Measurements from ENCODE around the gene ASTN2. TPM values are rescaled to one million over a fixed set of nuclear protein-coding genes. Genes with fewer than 3 reads are reported as not detected.

Gene ASTN2
- total and polyA plus RNA-seq, 9 of the 15 experiments (the other 6 are each of a cell fraction or from before 2014, with no cell fraction given): 0.56 to 3.5 (median 1.9) TPM

DNA sequence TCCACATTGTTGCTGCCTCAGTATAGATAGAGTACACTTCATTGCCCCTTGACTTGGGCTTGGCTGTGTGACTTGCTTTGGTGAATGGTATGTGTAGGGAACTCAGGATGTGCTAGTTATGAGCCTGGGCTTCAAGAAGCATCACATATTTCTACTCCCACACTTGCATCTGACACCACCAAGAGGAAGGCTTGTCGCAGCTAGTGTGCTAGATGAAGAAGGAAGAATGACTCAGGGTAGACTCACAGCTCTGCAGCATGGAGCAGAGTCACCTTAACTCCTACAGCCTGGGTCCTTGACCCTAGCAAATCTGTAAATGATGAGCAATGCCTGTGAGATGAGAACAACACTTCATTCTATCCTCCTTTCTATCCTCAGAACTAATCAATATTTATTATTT is 261.8 kb downstream of the ASTN2 start (continued):
- TF ChIP-seq THRAP3 (IDR thresholded peaks at IDR 0.05; ENCODE audit: borderline replicate concordance): no peak

DNA sequence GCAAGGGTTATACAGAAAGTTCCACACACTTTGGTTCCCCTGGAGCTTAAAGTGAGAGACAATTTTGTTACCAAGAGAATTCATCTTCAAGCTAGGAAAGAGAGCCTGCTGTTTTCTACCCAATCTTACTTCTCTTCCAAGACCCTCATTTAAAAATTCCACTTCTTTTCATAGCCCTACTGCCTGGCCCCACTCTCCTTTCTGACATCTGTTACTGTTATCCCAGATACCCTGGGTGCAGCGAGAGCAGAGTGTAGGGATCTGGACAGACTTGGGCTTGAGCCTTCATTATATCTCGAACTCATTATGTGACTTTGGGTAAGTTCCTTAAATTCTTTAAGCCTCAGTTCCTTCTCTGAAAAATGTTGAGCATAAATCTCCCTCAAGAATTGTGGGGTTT is 263.1 kb downstream of the ASTN2 start:
- in situ Hi-C loops (cut with MboI): no loop called here
- WGBS (ENCODE audit: insufficient coverage, low coverage, missing lambda C conversion rate): 0% methylated on average over 2 of the region's 2 CpGs
- TF ChIP-seq, protein P1, sequence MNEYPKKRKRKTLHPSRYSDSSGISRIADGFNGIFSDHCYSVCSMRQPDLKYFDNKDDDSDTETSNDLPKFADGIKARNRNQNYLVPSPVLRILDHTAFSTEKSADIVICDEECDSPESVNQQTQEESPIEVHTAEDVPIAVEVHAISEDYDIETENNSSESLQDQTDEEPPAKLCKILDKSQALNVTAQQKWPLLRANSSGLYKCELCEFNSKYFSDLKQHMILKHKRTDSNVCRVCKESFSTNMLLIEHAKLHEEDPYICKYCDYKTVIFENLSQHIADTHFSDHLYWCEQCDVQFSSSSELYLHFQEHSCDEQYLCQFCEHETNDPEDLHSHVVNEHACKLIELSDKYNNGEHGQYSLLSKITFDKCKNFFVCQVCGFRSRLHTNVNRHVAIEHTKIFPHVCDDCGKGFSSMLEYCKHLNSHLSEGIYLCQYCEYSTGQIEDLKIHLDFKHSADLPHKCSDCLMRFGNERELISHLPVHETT (CRISPR knock-in tag; conservative IDR thresholded peaks at IDR 0.05 in 1 of 2, IDR thresholded peaks at IDR 0.05 in 1 of 2): no peak
- TF ChIP-seq KAT7 (CRISPR knock-in tag; IDR thresholded peaks at IDR 0.05; ENCODE audit: borderline replicate concordance) (no peak), TAL1 (IDR thresholded peaks at IDR 0.05) (no peak), ZNF324 (CRISPR knock-in tag; IDR thresholded peaks at IDR 0.05) (no peak), ELF4 (CRISPR knock-in tag; IDR thresholded peaks at IDR 0.05) (no peak), KAT2B (IDR thresholded peaks at IDR 0.05; ENCODE audit: low read depth, low read length) (no peak), MXI1 (IDR thresholded peaks at IDR 0.05; ENCODE audit: low read depth, low read length) (no peak), ZBTB43 (CRISPR knock-in tag; IDR thresholded peaks at IDR 0.05) (no peak), RBM25 (IDR thresholded peaks at IDR 0.05; ENCODE audit: low read depth, low read length, severe bottlenecking) (no peak), RFX5 (IDR thresholded peaks at IDR 0.05; ENCODE audit: low read depth, low read length) (no peak), TCF7L2 (IDR thresholded peaks at IDR 0.05; ENCODE audit: low read depth, low read length) (no peak), ZNF277 (CRISPR knock-in tag; IDR thresholded peaks at IDR 0.05; ENCODE audit: borderline replicate concordance) (no peak), HDAC2 (IDR thresholded peaks at IDR 0.05) (no peak), FOXP1 (CRISPR knock-in tag; IDR thresholded peaks at IDR 0.05) (no peak)
- TF ChIP-seq, protein P2, sequence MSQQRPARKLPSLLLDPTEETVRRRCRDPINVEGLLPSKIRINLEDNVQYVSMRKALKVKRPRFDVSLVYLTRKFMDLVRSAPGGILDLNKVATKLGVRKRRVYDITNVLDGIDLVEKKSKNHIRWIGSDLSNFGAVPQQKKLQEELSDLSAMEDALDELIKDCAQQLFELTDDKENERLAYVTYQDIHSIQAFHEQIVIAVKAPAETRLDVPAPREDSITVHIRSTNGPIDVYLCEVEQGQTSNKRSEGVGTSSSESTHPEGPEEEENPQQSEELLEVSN (IDR thresholded peaks at IDR 0.05; ENCODE audit: borderline replicate concordance in 1 of 2, extremely low read depth in 1 of 2, insufficient read depth in 1 of 2, insufficient read length in 1 of 2, low read depth in 1 of 2, low read length in 1 of 2, poor library complexity in 1 of 2, severe bottlenecking in 1 of 2): no peak

More for the DNA sequence above, 263.1 kb downstream of the ASTN2 start:
- Histone ChIP-seq H3K27ac (ENCODE audit: extremely low read depth, low read depth, low read length) (no peak overlapping the region), H3K79me2 (ENCODE audit: control insufficient read depth, insufficient read depth, low read length) (no peaks in the 10 kb centered on the region), H2AFZ (ENCODE audit: low read depth, low read length) (no peak overlapping the region), H3K9ac (ENCODE audit: insufficient read depth in 1 of 2, low read depth in 2 of 2, low read length in 2 of 2) (no peak overlapping the region), H3K4me1 (replicated peaks in 1 of 2; ENCODE audit: control insufficient read depth in 2 of 2, insufficient read depth in 2 of 2, low read length in 2 of 2) (no peaks in the 10 kb centered on the region), H3K4me3 (no peak overlapping the region), H3K36me3 (ENCODE audit: control insufficient read depth, insufficient read depth, low read length) (no peaks in the 10 kb centered on the region), H3K9me3 (replicated peaks; ENCODE audit: control insufficient read depth, insufficient read depth, low read depth, low read length) (no peaks in the 10 kb centered on the region), H4K20me1 (replicated peaks; ENCODE audit: control insufficient read depth, insufficient read depth, low read length) (no peaks in the 10 kb centered on the region), H3K4me2 (ENCODE audit: insufficient read depth, low read length) (no peak overlapping the region), H3K9me1 (ENCODE audit: control insufficient read depth, insufficient read depth, low read length) (no peaks in the 10 kb centered on the region), H3K27me3 (ENCODE audit: control insufficient read depth in 2 of 2, insufficient read depth in 2 of 2, low read length in 2 of 2) (no peaks in the 10 kb centered on the region)
- ChIA-PET POLR2A (no interaction called here), CTCF (ENCODE audit: low intra/inter-chr PET ratio) (no interaction called here)
- no peak for DNase-seq (ENCODE audit: extremely low read depth in 1 of 4, low spot score in 3 of 4)
- no peak for FAIRE-seq
- ATAC-seq: no peak
- BruUV-seq (replicated peaks): no TSS peak
- intact Hi-C loops (cut with micrococcal nuclease): no loop called here

Data from K562 (cell line).